A549 (cell line): ENCODE data around the gene MRPL19. TPM values are rescaled to one million over a fixed set of nuclear protein-coding genes. Genes with fewer than 3 reads are reported as not detected.
A peak's percentile ranks its signal among the peaks of the same experiment; 100 is the strongest.

Source experiments
- ATAC-seq, 2 experiments: fragments of 200-7000 bp in 1 of 2; fragments of >200 bp in 1 of 2; cut with Nextera tagmentation in 1 of 2; cut with Tn5 transposase in 1 of 2; 3 replicates each; pipeline versions ENCODE4 v1.8.0 to v1.9.1; 2018 to 2020; ENCODE audit warnings: mild to moderate bottlenecking in 1 of 2, moderate library complexity in 1 of 2
- CTCF ChIA-PET: fragments of 300-600 bp; sonication (Branson Sonifier 250); formaldehyde crosslinking; extraction: SDS; loops from one replicate; lab custom pipeline; 2021; ENCODE audit warnings: antibody characterized with exemption, inconsistent platforms; lab: Yijun Ruan, JAX
- POLR2A ChIA-PET: fragments of 350-600 bp; formaldehyde crosslinking; extraction: SDS; loops from one replicate; lab custom pipeline; 2021; ENCODE audit warnings: antibody characterized with exemption, inconsistent platforms; lab: Yijun Ruan, JAX
- DNase-seq, 2 experiments: peaks; one replicate each; pipeline versions ENCODE4 v3.0.0 to v3.0.0-alpha.2; 2011 to 2016; ENCODE audit warnings: low read depth in 1 of 2, low spot score in 1 of 2
- FAIRE-seq: peaks from 2 replicates; lab custom pipeline; 2011; peaks lifted over from hg19 to GRCh38; lab: Jason Lieb, UNC
- H3K27ac ChIP-seq, 2 experiments: fragments of >200 bp; sonication (Bioruptor Twin); formaldehyde crosslinking; 3 replicates each; pipeline ENCODE4 v1.5.1; 2016 to 2017
- H3K4me1 ChIP-seq: fragments of >200 bp; sonication (Bioruptor Twin); formaldehyde crosslinking; 3 replicates; pipeline ENCODE4 v1.6.1; 2016
- H3K4me2 ChIP-seq: fragments of >200 bp; sonication (Bioruptor Twin); formaldehyde crosslinking; 3 replicates; pipeline ENCODE4 v1.6.1; 2016
- H3K4me3 ChIP-seq: fragments of >200 bp; sonication (Bioruptor Twin); formaldehyde crosslinking; 3 replicates; pipeline ENCODE4 v1.5.1; 2016
- H3K9me3 ChIP-seq: fragments of >200 bp; sonication (Bioruptor Twin); formaldehyde crosslinking; 3 replicates; pipeline ENCODE4 v1.6.1; 2016
- BCL3 ChIP-seq: fragments of >200 bp; sonication (Bioruptor Twin); formaldehyde crosslinking; IDR thresholded peaks from 3 replicates; pipeline ENCODE4 v1.6.1; 2016
- CBX2 ChIP-seq: fragments of 200-600 bp; sonication (generic); IDR thresholded peaks from 2 replicates; pipeline ENCODE4 v1.6.1; 2016; ENCODE audit warnings: low read depth, mild to moderate bottlenecking, borderline replicate concordance
- CBX8 ChIP-seq: fragments of 200-600 bp; sonication (generic); IDR thresholded peaks from 2 replicates; pipeline ENCODE4 v1.6.1; 2016
- CEBPB ChIP-seq, 2 experiments: fragments of >200 bp in 1 of 2; sonication (Bioruptor Twin) in 1 of 2; formaldehyde crosslinking in 1 of 2; IDR thresholded peaks; 2 replicates each; pipeline ENCODE4 v1.6.1; 2012 to 2016
- CTCF ChIP-seq: fragments of >200 bp; sonication (Bioruptor Twin); formaldehyde crosslinking; IDR thresholded peaks from 3 replicates; pipeline ENCODE4 v1.5.1; 2016
- EP300 ChIP-seq, 2 experiments: fragments of >200 bp; sonication (Bioruptor Twin); formaldehyde crosslinking; IDR thresholded peaks; 2 replicates in 1 of 2; 3 replicates in 1 of 2; pipeline ENCODE4 v1.6.1; 2016 to 2017
- HDAC2 ChIP-seq: fragments of 200-600 bp; sonication (generic); IDR thresholded peaks from 2 replicates; pipeline ENCODE4 v1.6.1; 2016
- HOXA7 ChIP-seq: fragments of 250-450 bp; sonication (Bioruptor Pico); IDR thresholded peaks from 2 replicates; pipeline ENCODE4 v1.5.0; 2020; ENCODE audit warnings: mild to moderate bottlenecking, moderate library complexity
- HOXB5 ChIP-seq: fragments of 250-450 bp; sonication (Bioruptor Pico); IDR thresholded peaks from 2 replicates; pipeline ENCODE4 v1.5.0; 2020; ENCODE audit warnings: mild to moderate bottlenecking, moderate library complexity
- JUNB ChIP-seq: fragments of >200 bp; sonication (Bioruptor Twin); formaldehyde crosslinking; IDR thresholded peaks from 2 replicates; pipeline ENCODE4 v1.6.1; 2016
- KDM1A ChIP-seq: fragments of 200-600 bp; sonication (generic); IDR thresholded peaks from 2 replicates; pipeline ENCODE4 v1.6.1; 2016; ENCODE audit warnings: low read depth, mild to moderate bottlenecking
- MAFK ChIP-seq: fragments of 450-650 bp; IDR thresholded peaks from 2 replicates; pipeline ENCODE4 v1.6.1; 2014; ENCODE audit not compliant: partially characterized antibody
- NFE2L2 ChIP-seq: fragments of 150-350 bp; conservative IDR thresholded peaks from 2 replicates; pipeline ENCODE4 v1.6.1; 2014; ENCODE audit warnings: low read length
- POLR2AphosphoS2 ChIP-seq: conservative IDR thresholded peaks from 2 replicates; pipeline ENCODE4 v1.6.1; 2012; ENCODE audit warnings: low read length, improper control_type of control experiment, inconsistent platforms
- RNF2 ChIP-seq: fragments of 200-600 bp; sonication (generic); IDR thresholded peaks from 2 replicates; pipeline ENCODE4 v1.6.1; 2016; ENCODE audit warnings: low read depth, mild to moderate bottlenecking, antibody characterized with exemption, moderate library complexity, borderline replicate concordance
- SMC3 ChIP-seq: fragments of >200 bp; sonication (Bioruptor Twin); formaldehyde crosslinking; IDR thresholded peaks from 3 replicates; pipeline ENCODE4 v1.6.1; 2018; ENCODE audit warnings: inconsistent platforms
- TFCP2L1 ChIP-seq: fragments of 250-450 bp; sonication (Bioruptor Pico); IDR thresholded peaks from 2 replicates; pipeline ENCODE4 v1.5.0; 2021; ENCODE audit warnings: mild to moderate bottlenecking
- TP53 ChIP-seq: fragments of 250-450 bp; sonication (Bioruptor Pico); IDR thresholded peaks from 2 replicates; pipeline ENCODE4 v1.5.0; 2021; ENCODE audit warnings: mild to moderate bottlenecking, moderate library complexity
- WGBS: methylation state at CpG from one replicate; pipeline ENCODE4 v1.1.6; 2017; ENCODE audit errors: missing lambda C conversion rate; 5-methylcytosine and 5-hydroxymethylcytosine counted together
- polyA plus RNA-seq, 4 experiments: library from polyadenylated mRNA; depleted of rRNA in 3 of 4; stranded (reverse); fragments of >200 nt; fragmentation: RNase III in 1 of 4; extraction: RNeasy Plus Mini Kit Qiagen cat#74134 plus additional on column Dnase treatment in 1 of 4; gene quantifications; 2 replicates in 3 of 4; 3 replicates in 1 of 4; pipeline ENCODE4 v1.2.3, GENCODE V29; 2011 to 2017
- TF ChIP-seq, protein P1 (sequence below): IDR thresholded peaks from 2 replicates; pipeline ENCODE4 v1.6.1; 2012

MRPL19 gene
- polyA plus RNA-seq, 2 of the 4 experiments (the other 2 are of a cell fraction): 70.5 to 147 TPM

- Histone ChIP-seq H3K4me2 (no peak overlapping the region), H3K27ac (no peak overlapping the region), H3K4me1 (no peaks in the 10 kb centered on the region), H3K9me3 (no peaks in the 10 kb centered on the region), H3K4me3 (no peak overlapping the region)
- FAIRE-seq (no peak), DNase-seq (no peak), ATAC-seq (no peak)
- POLR2A ChIA-PET: no interaction called here
- WGBS: 58% methylated on average over 1 of the region's 1 CpG
- CTCF ChIA-PET: interaction anchor here (0.9 to 2.9 kb wide), 4 partner anchors 14 to 167 kb away, joined by 3 to 16 read pairs (median 3); partner anchors contain the start of gene MRPL19
- no peak for TF ChIP-seq POLR2AphosphoS2
- TF ChIP-seq, all 56 proteins: peak for 0
Measured at GRCh38 chr2:75632813-75633212, 13.8 kb upstream of the MRPL19 start.

GRCh38 chr2:75633620-75634019 lies 13.0 kb upstream of the MRPL19 start:
- Histone ChIP-seq H3K4me1 (no peaks in the 10 kb centered on the region), H3K9me3 (no peaks in the 10 kb centered on the region), H3K4me2 (no peak overlapping the region), H3K27ac (no peak overlapping the region), H3K4me3 (no peak overlapping the region)
- 49% methylated on average over 3 of the region's 3 CpGs for WGBS
- ATAC-seq: no peak
- no peak for TF ChIP-seq NFE2L2
- TF ChIP-seq HOXB5 (CRISPR knock-in tag): no peak
- TF ChIP-seq TFCP2L1 (CRISPR knock-in tag): no peak
- no peak for TF ChIP-seq HDAC2
- TF ChIP-seq CEBPB (IDR thresholded peaks at IDR 0.05): no peak
- no peak for TF ChIP-seq EP300 (IDR thresholded peaks at IDR 0.05)
- no peak for TF ChIP-seq SMC3
- no peak for TF ChIP-seq RNF2
- DNase-seq: no peak
- CTCF ChIA-PET: interaction anchor here (1.1 to 8.6 kb wide), 3 partner anchors 13 to 168 kb away, joined by 3 to 85 read pairs (median 16); partner anchors contain the start of gene MRPL19
- POLR2A ChIA-PET: no interaction called here
- no peak for FAIRE-seq

- FAIRE-seq: no peak
- no peak overlapping the region for H3K27ac ChIP-seq
- no peak for ATAC-seq
- CTCF ChIA-PET: interaction anchor here (1.0 to 8.6 kb wide), 4 partner anchors 21 to 174 kb away, joined by 3 to 85 read pairs (median 6); no protein-coding TSS in a partner anchor
- no peak overlapping the region for H3K4me3 ChIP-seq
- DNase-seq: no peak
- TF ChIP-seq BCL3 (no peak), HOXB5 (CRISPR knock-in tag) (no peak), HOXA7 (CRISPR knock-in tag) (no peak), JUNB (no peak), MAFK (no peak), CBX8 (no peak), KDM1A (no peak), NFE2L2 (no peak), TP53 (CRISPR knock-in tag) (no peak)
- TF ChIP-seq, all 56 proteins: peak for 0
- Histone ChIP-seq H3K4me2 (no peak overlapping the region), H3K9me3 (no peaks in the 10 kb centered on the region), H3K4me1 (no peaks in the 10 kb centered on the region)
- 81% methylated on average over 1 of the region's 1 CpG for WGBS
- POLR2A ChIA-PET: no interaction called here
Measured at GRCh38 chr2:75634945-75635344, 11.6 kb upstream of the MRPL19 start.

- Histone ChIP-seq H3K4me3 (no peak overlapping the region), H3K4me1 (no peaks in the 10 kb centered on the region), H3K4me2 (no peak overlapping the region), H3K9me3 (no peaks in the 10 kb centered on the region), H3K27ac (no peak overlapping the region)
- FAIRE-seq (no peak), DNase-seq (no peak), ATAC-seq (peak; percentile 61 to 66; a peak in 4 of 6 replicates)
- POLR2A ChIA-PET: no interaction called here
- CTCF ChIA-PET: interaction anchor here (0.9 to 8.6 kb wide), 7 partner anchors 8 to 491 kb away, joined by 3 to 85 read pairs (median 5); partner anchors contain the start of gene MRPL19
- 0% methylated on average over 1 of the region's 1 CpG for WGBS
- TF ChIP-seq CBX2: no peak
- TF ChIP-seq, protein P1, sequence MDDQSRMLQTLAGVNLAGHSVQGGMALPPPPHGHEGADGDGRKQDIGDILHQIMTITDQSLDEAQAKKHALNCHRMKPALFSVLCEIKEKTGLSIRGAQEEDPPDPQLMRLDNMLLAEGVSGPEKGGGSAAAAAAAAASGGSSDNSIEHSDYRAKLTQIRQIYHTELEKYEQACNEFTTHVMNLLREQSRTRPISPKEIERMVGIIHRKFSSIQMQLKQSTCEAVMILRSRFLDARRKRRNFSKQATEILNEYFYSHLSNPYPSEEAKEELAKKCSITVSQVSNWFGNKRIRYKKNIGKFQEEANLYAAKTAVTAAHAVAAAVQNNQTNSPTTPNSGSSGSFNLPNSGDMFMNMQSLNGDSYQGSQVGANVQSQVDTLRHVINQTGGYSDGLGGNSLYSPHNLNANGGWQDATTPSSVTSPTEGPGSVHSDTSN: no peak
- no peak for TF ChIP-seq CTCF
- no peak for TF ChIP-seq NFE2L2
Measured at GRCh38 chr2:75637568-75637967, 9.0 kb upstream of the MRPL19 start.
